ENCODE data around the gene DLL1. TPM values are rescaled to one million over a fixed set of nuclear protein-coding genes. Genes with fewer than 3 reads are reported as not detected.

The DLL1 gene
- polyA plus RNA-seq, 3 donors, result 0.17 TPM; not detected in 2

DNA sequence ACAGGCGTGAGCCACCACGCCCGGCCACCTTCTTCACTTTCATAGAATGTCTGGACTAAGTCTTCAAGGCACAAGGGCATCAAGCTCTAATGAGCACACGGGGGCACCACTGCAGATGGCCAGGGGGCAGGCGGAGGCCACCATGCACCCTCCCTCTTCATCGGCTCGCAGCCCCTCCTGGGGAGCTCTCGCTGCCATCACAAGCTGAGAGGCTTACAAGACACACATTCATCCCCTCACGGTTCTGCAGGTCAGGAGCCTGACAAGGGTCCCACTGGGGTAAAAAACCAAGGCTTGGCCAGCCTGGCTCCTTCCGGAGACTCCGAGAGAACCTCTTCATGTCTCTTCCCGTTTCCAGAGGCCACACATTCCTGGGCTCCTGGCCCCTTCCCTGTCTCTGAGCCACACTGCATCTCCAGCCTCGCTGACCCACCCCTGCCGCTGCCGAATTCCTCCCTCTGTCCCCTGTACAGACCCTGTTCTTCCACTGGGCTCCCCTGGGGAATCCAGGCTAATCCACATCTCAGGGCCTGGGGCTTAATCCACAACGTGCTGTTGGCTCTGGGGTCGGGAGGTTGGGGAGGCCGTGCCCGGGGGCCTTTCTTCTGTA, 19.8 kb downstream of the DLL1 start:
- Histone ChIP-seq H3K9ac (ENCODE audit: insufficient read depth, low read length, poor library complexity, severe bottlenecking) (no peak overlapping the region), H3K79me2 (ENCODE audit: insufficient read depth, low read length) (no peaks in the 10 kb centered on the region), H2AFZ (ENCODE audit: insufficient read depth, low read depth, low read length, poor library complexity, severe bottlenecking) (peak overlapping the region; percentile 85), H3K4me2 (replicated peaks; ENCODE audit: extremely low read depth, low read length, poor library complexity, severe bottlenecking) (peak overlapping the region; percentile 94), H3K4me1 (ENCODE audit: control insufficient read depth in 1 of 2, insufficient read depth in 2 of 2, low read length in 2 of 2) (peaks cover 22 to 28% of the 10 kb centered on the region in 2 donors), H3K36me3 (replicated peaks in 1 of 2; ENCODE audit: control insufficient read depth in 1 of 2, insufficient read depth in 2 of 2, low read length in 2 of 2) (no peaks in the 10 kb centered on the region), H3K27ac (ENCODE audit: low read depth in 1 of 2, low read length in 2 of 2) (peak overlapping the region; percentile 84 to 86), H4K20me1 (ENCODE audit: insufficient read depth, low read length) (no peaks in the 10 kb centered on the region), H3K27me3 (ENCODE audit: control insufficient read depth in 2 of 2, insufficient read depth in 2 of 2, low read length in 2 of 2) (no peaks in the 10 kb centered on the region), H3K9me3 (replicated peaks in 1 of 2; ENCODE audit: control insufficient read depth in 1 of 2, insufficient read depth in 1 of 2, low read length in 2 of 2) (no peaks in the 10 kb centered on the region), H3K4me3 (replicated peaks in 1 of 3; ENCODE audit: low read depth in 2 of 3, low read length in 3 of 3) (peak overlapping the region in 1 of 3 experiments; percentile 92)
- no peak overlapping the region for H3K4me3 Mint-ChIP-seq
- H3K36me3 Mint-ChIP-seq, result peaks cover 0 to 10% of the 10 kb centered on the region in 2 donors
- peaks cover 1 to 18% (median 5%) of the 10 kb centered on the region in 3 donors for H3K27me3 Mint-ChIP-seq (ENCODE audit: low read depth in 3 of 3)
- H3K9me3 Mint-ChIP-seq, result no peaks in the 10 kb centered on the region
- peaks cover 31% of the 10 kb centered on the region for H3K4me1 Mint-ChIP-seq
- WGBS (ENCODE audit: insufficient coverage), result 97% methylated on average over 17 of the region's 19 CpGs
- peak overlapping the region in 4 of 7 donors; percentile 49 to 87 (median 85) for H3K27ac Mint-ChIP-seq
- intact Hi-C loops (cut with micrococcal nuclease), result no loop called here
- no peak for DNase-seq
- TF ChIP-seq, protein P1, sequence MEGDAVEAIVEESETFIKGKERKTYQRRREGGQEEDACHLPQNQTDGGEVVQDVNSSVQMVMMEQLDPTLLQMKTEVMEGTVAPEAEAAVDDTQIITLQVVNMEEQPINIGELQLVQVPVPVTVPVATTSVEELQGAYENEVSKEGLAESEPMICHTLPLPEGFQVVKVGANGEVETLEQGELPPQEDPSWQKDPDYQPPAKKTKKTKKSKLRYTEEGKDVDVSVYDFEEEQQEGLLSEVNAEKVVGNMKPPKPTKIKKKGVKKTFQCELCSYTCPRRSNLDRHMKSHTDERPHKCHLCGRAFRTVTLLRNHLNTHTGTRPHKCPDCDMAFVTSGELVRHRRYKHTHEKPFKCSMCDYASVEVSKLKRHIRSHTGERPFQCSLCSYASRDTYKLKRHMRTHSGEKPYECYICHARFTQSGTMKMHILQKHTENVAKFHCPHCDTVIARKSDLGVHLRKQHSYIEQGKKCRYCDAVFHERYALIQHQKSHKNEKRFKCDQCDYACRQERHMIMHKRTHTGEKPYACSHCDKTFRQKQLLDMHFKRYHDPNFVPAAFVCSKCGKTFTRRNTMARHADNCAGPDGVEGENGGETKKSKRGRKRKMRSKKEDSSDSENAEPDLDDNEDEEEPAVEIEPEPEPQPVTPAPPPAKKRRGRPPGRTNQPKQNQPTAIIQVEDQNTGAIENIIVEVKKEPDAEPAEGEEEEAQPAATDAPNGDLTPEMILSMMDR (IDR thresholded peaks at IDR 0.05), result no peak

DNA sequence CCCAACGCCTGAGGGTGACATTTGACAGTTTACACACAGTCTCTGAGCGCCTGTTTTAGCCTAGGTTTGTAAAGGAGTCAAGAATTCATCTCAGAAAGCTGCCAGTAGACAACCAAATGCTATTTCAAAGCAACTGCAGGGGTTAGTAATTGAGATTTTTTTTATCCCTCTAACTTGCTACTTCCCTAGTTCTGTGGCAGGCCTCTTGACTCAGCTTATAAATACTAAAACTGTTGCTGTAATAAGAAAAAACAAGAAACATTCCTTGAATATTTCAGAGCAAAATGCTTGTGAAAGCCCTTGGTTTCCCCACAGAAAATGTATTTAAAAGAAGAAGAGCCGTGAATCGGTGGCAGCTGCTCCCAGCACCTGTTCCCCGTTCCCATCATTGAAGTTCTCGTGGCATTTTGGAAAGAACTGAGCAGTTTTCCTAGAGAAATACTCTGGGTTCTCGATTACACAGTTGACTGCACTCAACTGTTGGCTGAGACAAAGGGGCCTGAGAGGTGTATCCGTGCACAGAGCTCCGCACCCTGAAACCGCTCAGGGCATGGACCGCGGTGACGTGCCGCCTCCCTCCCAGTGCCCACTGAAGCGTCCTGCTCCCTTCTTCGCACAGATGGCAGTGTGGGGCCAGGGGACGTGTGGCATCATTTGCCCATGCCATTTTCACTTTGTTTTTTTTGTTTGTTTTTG, 20.9 kb downstream of the DLL1 start:
- H3K4me2 ChIP-seq (replicated peaks; ENCODE audit: extremely low read depth, low read length, poor library complexity, severe bottlenecking), result no peak overlapping the region
- H2AFZ ChIP-seq (ENCODE audit: insufficient read depth, low read depth, low read length, poor library complexity, severe bottlenecking), result no peak overlapping the region
- no peak overlapping the region for H3K9ac ChIP-seq (ENCODE audit: insufficient read depth, low read length, poor library complexity, severe bottlenecking)
- Mint-ChIP-seq H3K27ac (no peak overlapping the region), H3K27me3 (ENCODE audit: low read depth in 3 of 3) (peaks cover 0 to 21% (median 1%) of the 10 kb centered on the region in 3 donors), H3K4me3 (no peak overlapping the region), H3K9me3 (no peaks in the 10 kb centered on the region), H3K36me3 (peaks cover 0 to 7% of the 10 kb centered on the region in 2 donors), H3K4me1 (peaks cover 40% of the 10 kb centered on the region)
- DNase-seq, result no peak
- no peaks in the 10 kb centered on the region for H3K79me2 ChIP-seq (ENCODE audit: insufficient read depth, low read length)
- H3K4me3 ChIP-seq (replicated peaks in 1 of 3; ENCODE audit: low read depth in 2 of 3, low read length in 3 of 3), result no peak overlapping the region
- no peaks in the 10 kb centered on the region for H3K27me3 ChIP-seq (ENCODE audit: control insufficient read depth in 2 of 2, insufficient read depth in 2 of 2, low read length in 2 of 2)
- no peaks in the 10 kb centered on the region for H3K36me3 ChIP-seq (replicated peaks in 1 of 2; ENCODE audit: control insufficient read depth in 1 of 2, insufficient read depth in 2 of 2, low read length in 2 of 2)
- 79% methylated on average over 8 of the region's 17 CpGs for WGBS (ENCODE audit: insufficient coverage)
- intact Hi-C loops (cut with micrococcal nuclease), result no loop called here
- TF ChIP-seq, protein P1 (IDR thresholded peaks at IDR 0.05), result no peak
- peaks cover 29 to 35% of the 10 kb centered on the region in 2 donors for H3K4me1 ChIP-seq (ENCODE audit: control insufficient read depth in 1 of 2, insufficient read depth in 2 of 2, low read length in 2 of 2)
- H3K27ac ChIP-seq (ENCODE audit: low read depth in 1 of 2, low read length in 2 of 2), result no peak overlapping the region
- no peaks in the 10 kb centered on the region for H4K20me1 ChIP-seq (ENCODE audit: insufficient read depth, low read length)
- H3K9me3 ChIP-seq (replicated peaks in 1 of 2; ENCODE audit: control insufficient read depth in 1 of 2, insufficient read depth in 1 of 2, low read length in 2 of 2), result no peaks in the 10 kb centered on the region
